NB4 (cell line): ENCODE measurements around the gene AQP9.

Experiments used
- DNase-seq: peaks from one replicate; pipeline ENCODE4 v3.0.0; 2010; ENCODE audit warnings: low read depth
- H3K4me3 ChIP-seq: one replicate; pipeline ENCODE4 v1.5.1; 2011; ENCODE audit warnings: mild to moderate bottlenecking, low read depth, low read length, moderate library complexity
- CTCF ChIP-seq: IDR thresholded peaks from one replicate; pipeline ENCODE4 v1.5.1; 2012; ENCODE audit warnings: low read depth, low read length
- MAX ChIP-seq: IDR thresholded peaks from 2 replicates; pipeline ENCODE4 v1.6.1; 2011; ENCODE audit warnings: low read depth, low read length
- MYC ChIP-seq: IDR thresholded peaks from 2 replicates; pipeline ENCODE4 v1.6.1; 2011; ENCODE audit warnings: low read depth, low read length
- POLR2A ChIP-seq: IDR thresholded peaks from 2 replicates; pipeline ENCODE4 v1.6.1; 2011; ENCODE audit warnings: mild to moderate bottlenecking; ENCODE audit not compliant: insufficient read length; ENCODE audit errors: extremely low read depth

The AQP9 gene

GRCh38 chr15:58115692-58116091 lies 22.5 kb upstream of the AQP9 start:
- no peak for TF ChIP-seq MYC
- TF ChIP-seq MAX: no peak
- TF ChIP-seq POLR2A: no peak
- no peak for TF ChIP-seq CTCF
- H3K4me3 ChIP-seq: no peak overlapping the region
- no peak for DNase-seq

- H3K4me3 ChIP-seq: no peak overlapping the region
- TF ChIP-seq CTCF: no peak
- no peak for TF ChIP-seq MAX
- no peak for TF ChIP-seq POLR2A
- no peak for TF ChIP-seq MYC
- no peak for DNase-seq
Observed at GRCh38 chr15:58117619-58118018, 20.6 kb upstream of the AQP9 start.

GRCh38 chr15:58118272-58118671 lies 19.9 kb upstream of the AQP9 start:
- no peak for DNase-seq
- TF ChIP-seq MYC (no peak), CTCF (no peak), MAX (no peak), POLR2A (no peak)
- no peak overlapping the region for H3K4me3 ChIP-seq

- H3K4me3 ChIP-seq: no peak overlapping the region
- TF ChIP-seq POLR2A (no peak), CTCF (no peak), MAX (no peak), MYC (no peak)
Observed at GRCh38 chr15:58119016-58119415, 19.2 kb upstream of the AQP9 start.

GRCh38 chr15:58124585-58124984 lies 13.6 kb upstream of the AQP9 start:
- TF ChIP-seq POLR2A: no peak
- no peak for TF ChIP-seq MYC
- TF ChIP-seq MAX: no peak
- TF ChIP-seq CTCF: no peak
- no peak for DNase-seq
- no peak overlapping the region for H3K4me3 ChIP-seq

More at GRCh38 chr15:58119016-58119415, 19.2 kb upstream of the AQP9 start:
- no peak for DNase-seq

GRCh38 chr15:58125333-58125732 lies 12.8 kb upstream of the AQP9 start:
- TF ChIP-seq MYC (no peak), MAX (no peak), CTCF (no peak), POLR2A (no peak)
- no peak for DNase-seq
- H3K4me3 ChIP-seq: no peak overlapping the region
